ENCODE measurements around the gene TNFAIP8.

GRCh38 chr5:119420169-119420568 lies 64.3 kb downstream of the TNFAIP8 start:
- TF ChIP-seq, protein P1, sequence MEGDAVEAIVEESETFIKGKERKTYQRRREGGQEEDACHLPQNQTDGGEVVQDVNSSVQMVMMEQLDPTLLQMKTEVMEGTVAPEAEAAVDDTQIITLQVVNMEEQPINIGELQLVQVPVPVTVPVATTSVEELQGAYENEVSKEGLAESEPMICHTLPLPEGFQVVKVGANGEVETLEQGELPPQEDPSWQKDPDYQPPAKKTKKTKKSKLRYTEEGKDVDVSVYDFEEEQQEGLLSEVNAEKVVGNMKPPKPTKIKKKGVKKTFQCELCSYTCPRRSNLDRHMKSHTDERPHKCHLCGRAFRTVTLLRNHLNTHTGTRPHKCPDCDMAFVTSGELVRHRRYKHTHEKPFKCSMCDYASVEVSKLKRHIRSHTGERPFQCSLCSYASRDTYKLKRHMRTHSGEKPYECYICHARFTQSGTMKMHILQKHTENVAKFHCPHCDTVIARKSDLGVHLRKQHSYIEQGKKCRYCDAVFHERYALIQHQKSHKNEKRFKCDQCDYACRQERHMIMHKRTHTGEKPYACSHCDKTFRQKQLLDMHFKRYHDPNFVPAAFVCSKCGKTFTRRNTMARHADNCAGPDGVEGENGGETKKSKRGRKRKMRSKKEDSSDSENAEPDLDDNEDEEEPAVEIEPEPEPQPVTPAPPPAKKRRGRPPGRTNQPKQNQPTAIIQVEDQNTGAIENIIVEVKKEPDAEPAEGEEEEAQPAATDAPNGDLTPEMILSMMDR (IDR thresholded peaks at IDR 0.05), result no peak
- TF ChIP-seq POLR2A (IDR thresholded peaks at IDR 0.05) (no peak), EP300 (IDR thresholded peaks at IDR 0.05) (no peak), POLR2AphosphoS5 (IDR thresholded peaks at IDR 0.05) (no peak)

Data from suprapubic skin (tissue), 4 donors.